Endothelial cell of umbilical vein (primary cell): ENCODE data around the gene DSCAML1. TPM values are rescaled to one million over a fixed set of nuclear protein-coding genes. Genes with fewer than 3 reads are reported as not detected.

ENCODE experiments used
- BruUV-seq: library from RNA; stranded (reverse); fragments of 400-500 nt; replicated peaks from 2 replicates; lab custom pipeline; 2021; lab: Mats Ljungman, UMichigan
- CTCF ChIA-PET: fragments of 300-600, 350-600 bp; sonication (Branson Sonifier 250); formaldehyde crosslinking; loops from one replicate; lab custom pipeline; 2021; ENCODE audit warnings: antibody characterized with exemption, inconsistent platforms; lab: Charles Lee
- POLR2A ChIA-PET: fragments of 300-600, 350-600 bp; sonication (Branson Sonifier 250); formaldehyde crosslinking; loops from one replicate; lab custom pipeline; 2021; ENCODE audit warnings: antibody characterized with exemption, inconsistent platforms; lab: Charles Lee
- DNase-seq: peaks from one replicate; pipeline ENCODE4 v3.0.0-alpha.2; 2011; ENCODE audit warnings: low read depth, low spot score
- FAIRE-seq: peaks from 2 replicates; lab custom pipeline; 2011; peaks lifted over from hg19 to GRCh38; lab: Jason Lieb, UNC
- H2AFZ ChIP-seq: 2 replicates; pipeline ENCODE4 v1.6.0; 2012; ENCODE audit warnings: low read depth, low read length, control low read depth, inconsistent platforms
- H3K27ac ChIP-seq: 2 replicates; pipeline ENCODE4 v1.5.1; 2011; ENCODE audit warnings: low read depth, mild to moderate bottlenecking, control low read depth, low read length, moderate library complexity; ENCODE audit not compliant: insufficient read depth
- H3K27me3 ChIP-seq, 2 experiments: 2 replicates each; pipeline versions ENCODE4 v1.6.0 to v1.6.1; 2011; ENCODE audit warnings: low read length in 2 of 2, mixed read lengths in 1 of 2; ENCODE audit not compliant: control insufficient read depth in 2 of 2, insufficient read depth in 2 of 2
- H3K36me3 ChIP-seq, 2 experiments: 2 replicates in 1 of 2; 3 replicates in 1 of 2; pipeline ENCODE4 v1.5.1; 2011; ENCODE audit warnings: low read length in 2 of 2, mild to moderate bottlenecking in 1 of 2, moderate library complexity in 1 of 2; ENCODE audit not compliant: control insufficient read depth in 2 of 2, insufficient read depth in 2 of 2; ENCODE audit errors: extremely low read depth in 1 of 2
- H3K4me1 ChIP-seq: 3 replicates; pipeline ENCODE4 v1.5.1; 2011; ENCODE audit warnings: mild to moderate bottlenecking, low read length; ENCODE audit not compliant: control insufficient read depth, insufficient read depth; ENCODE audit errors: extremely low read depth
- H3K4me2 ChIP-seq: 2 replicates; pipeline ENCODE4 v1.6.1; 2011; ENCODE audit warnings: low read length, control low read depth, mixed read lengths; ENCODE audit not compliant: insufficient read depth
- H3K4me3 ChIP-seq, 3 experiments: fragments of 200-600 bp in 1 of 3; sonication (generic), shearing (Covaris generic) in 1 of 3; replicated peaks in 1 of 3; 2 replicates each; pipeline ENCODE4 v1.5.1; 2011 to 2016; ENCODE audit warnings: control low read depth in 3 of 3, low read length in 3 of 3, mild to moderate bottlenecking in 2 of 3, inconsistent platforms in 1 of 3, low read depth in 1 of 3, moderate library complexity in 1 of 3; ENCODE audit not compliant: insufficient read depth in 1 of 3
- H3K79me2 ChIP-seq: 2 replicates; pipeline ENCODE4 v1.6.0; 2012; ENCODE audit warnings: low read length, inconsistent platforms; ENCODE audit not compliant: control insufficient read depth, insufficient read depth
- H3K9ac ChIP-seq: replicated peaks from 2 replicates; pipeline ENCODE3; 2011; ENCODE audit warnings: low read length, control low read depth; ENCODE audit not compliant: insufficient read depth; ENCODE audit errors: extremely low read depth
- H3K9me1 ChIP-seq: replicated peaks from 3 replicates; pipeline ENCODE4 v1.6.0; 2011; ENCODE audit warnings: mild to moderate bottlenecking, low read length; ENCODE audit not compliant: control insufficient read depth, insufficient read depth; ENCODE audit errors: extremely low read depth
- H3K9me3 ChIP-seq: replicated peaks from 2 replicates; pipeline ENCODE4 v1.5.1; 2012; ENCODE audit warnings: low read length, inconsistent platforms; ENCODE audit not compliant: control insufficient read depth, insufficient read depth
- H4K20me1 ChIP-seq: replicated peaks from 2 replicates; pipeline ENCODE3; 2011; ENCODE audit warnings: mild to moderate bottlenecking, low read length; ENCODE audit not compliant: control insufficient read depth, insufficient read depth; ENCODE audit errors: extremely low read depth
- CTCF ChIP-seq, 2 donors: IDR thresholded peaks; 1 replicate in 1 of 2; 2 replicates in 1 of 2; pipeline ENCODE4 v1.5.1; 2011; ENCODE audit warnings: low read length in 2 of 2, mild to moderate bottlenecking in 2 of 2, moderate library complexity in 2 of 2, control low read depth in 1 of 2, inconsistent platforms in 1 of 2, low read depth in 1 of 2; ENCODE audit not compliant: insufficient read depth in 1 of 2; ENCODE audit errors: extremely low read depth in 1 of 2
- EZH2 ChIP-seq: IDR thresholded peaks from 2 replicates; pipeline ENCODE4 v1.6.1; 2012; ENCODE audit warnings: borderline replicate concordance, low read depth, mild to moderate bottlenecking, moderate library complexity, low read length, inconsistent platforms; ENCODE audit not compliant: severe bottlenecking
- FOS ChIP-seq: IDR thresholded peaks from 2 replicates; pipeline ENCODE4 v1.6.1; 2011; ENCODE audit warnings: mild to moderate bottlenecking, low read length, moderate library complexity, borderline replicate concordance; ENCODE audit not compliant: insufficient read depth
- GATA2 ChIP-seq: IDR thresholded peaks from 2 replicates; pipeline ENCODE4 v1.7.0; 2011; ENCODE audit warnings: low read depth, mild to moderate bottlenecking, moderate library complexity, mixed read lengths, low read length; ENCODE audit not compliant: insufficient read length, insufficient read depth
- JUN ChIP-seq: IDR thresholded peaks from 2 replicates; pipeline ENCODE4 v1.6.1; 2011; ENCODE audit warnings: borderline replicate concordance, low read depth; ENCODE audit not compliant: insufficient read length, insufficient read depth
- MAX ChIP-seq: IDR thresholded peaks from 2 replicates; pipeline ENCODE4 v1.6.1; 2011; ENCODE audit not compliant: insufficient read depth, insufficient read length
- MYC ChIP-seq: IDR thresholded peaks from one replicate; pipeline ENCODE4 v1.6.1; 2011; ENCODE audit warnings: mild to moderate bottlenecking, low read depth, low read length
- POLR2A ChIP-seq: IDR thresholded peaks from 2 replicates; pipeline ENCODE4 v1.6.1; 2012; ENCODE audit warnings: low read depth, mild to moderate bottlenecking, control low read depth, low read length
- POLR2AphosphoS5 ChIP-seq: IDR thresholded peaks from 2 replicates; pipeline ENCODE4 v1.6.1; 2012; ENCODE audit warnings: low read depth, mild to moderate bottlenecking, control low read depth, low read length, moderate library complexity; ENCODE audit not compliant: insufficient read depth
- dilution Hi-C: fragments of 300-500 bp; cut with MboI; formaldehyde crosslinking; loops from one replicate; pipeline ENCODE4 v1.15.0; 2019; ENCODE audit warnings: low sequenced_read_pairs; ENCODE audit not compliant: extremely low pct_ligation_motif_present
- intact Hi-C: fragments of 100-400 bp; cut with micrococcal nuclease; formaldehyde crosslinking; loops from one replicate; pipeline ENCODE4 v1.10.0; 2022
- polyA plus RNA-seq, 4 experiments: library from polyadenylated mRNA; depleted of rRNA in 3 of 4; stranded (reverse) in 3 of 4; unstranded in 1 of 4; fragments of >200 nt; gene quantifications; 2 replicates each; pipeline versions ENCODE4 v1.2.1 to v1.2.3, GENCODE V29; 2011 to 2012; ENCODE audit warnings: missing spikeins in 1 of 4
- total RNA-seq: library from RNA; stranded (reverse); gene quantifications from 2 replicates; pipeline ENCODE4 v1.2.3, GENCODE V29; 2021

The DSCAML1 gene
- total and polyA plus RNA-seq, 2 donors (not counting 3 experiments of a cell fraction or from before 2014, with no cell fraction given) = not detected

GRCh38 chr11:117532568-117532967 lies 264.4 kb downstream of the DSCAML1 start:
- intact Hi-C loops = no loop called here
- no peaks in the 10 kb centered on the region for H3K4me1 ChIP-seq
- ChIA-PET POLR2A (no interaction called here), CTCF (no interaction called here)
- H3K79me2 ChIP-seq = no peaks in the 10 kb centered on the region
- H3K9me3 ChIP-seq = no peaks in the 10 kb centered on the region
- dilution Hi-C loops = no loop called here
- no peaks in the 10 kb centered on the region for H4K20me1 ChIP-seq
- H3K36me3 ChIP-seq = no peaks in the 10 kb centered on the region
- no peak overlapping the region for H3K4me3 ChIP-seq
- no peak overlapping the region for H3K4me2 ChIP-seq
- DNase-seq (no peak), FAIRE-seq (no peak)
- no TSS peak for BruUV-seq
- H3K27ac ChIP-seq = no peak overlapping the region
- H3K27me3 ChIP-seq = no peaks in the 10 kb centered on the region
- H2AFZ ChIP-seq = no peak overlapping the region
- H3K9ac ChIP-seq = no peak overlapping the region
- TF ChIP-seq MYC (no peak), JUN (no peak), GATA2 (no peak), CTCF (IDR thresholded peaks at IDR 0.05; ENCODE audit: extremely low read depth in 1 of 2, insufficient read depth in 1 of 2, low read depth in 1 of 2, low read length in 2 of 2) (no peak), FOS (no peak), POLR2A (no peak), MAX (no peak), EZH2 (no peak), POLR2AphosphoS5 (no peak)
- H3K9me1 ChIP-seq = no peaks in the 10 kb centered on the region
